ENCODE data around the gene UBTD1. TPM values are rescaled to one million over a fixed set of nuclear protein-coding genes. Genes with fewer than 3 reads are reported as not detected.

UBTD1 gene
- polyA plus RNA-seq, 1 donor (not counting 4 experiments of a cell fraction or from before 2014, with no cell fraction given) = 12.0 TPM

GRCh38 chr10:97483921-97484320, 14.8 kb upstream of the UBTD1 start:
- H3K4me2 ChIP-seq (ENCODE audit: control insufficient read depth, extremely low read depth, insufficient read depth, low read depth, low read length) = no peak overlapping the region
- no peak overlapping the region for H3K27ac ChIP-seq (ENCODE audit: control insufficient read depth, insufficient read depth, low read length)
- no peak overlapping the region for H3K4me3 ChIP-seq (ENCODE audit: control insufficient read depth in 2 of 3, extremely low read depth in 1 of 3, insufficient read depth in 2 of 3, low read depth in 1 of 3, low read length in 3 of 3)
- H3K9me1 ChIP-seq (ENCODE audit: control insufficient read depth, extremely low read depth, insufficient read depth, low read length) = no peaks in the 10 kb centered on the region
- H3K9ac ChIP-seq (ENCODE audit: control insufficient read depth, extremely low read depth, insufficient read depth, low read length) = no peak overlapping the region
- no peaks in the 10 kb centered on the region for H3K9me3 ChIP-seq (ENCODE audit: control insufficient read depth, low read depth, low read length)
- FAIRE-seq (no peak), DNase-seq (ENCODE audit: low read depth, low spot score) (no peak)
- H3K4me1 ChIP-seq (ENCODE audit: control insufficient read depth, extremely low read depth, insufficient read depth, low read length) = peaks cover 38% of the 10 kb centered on the region
- H3K36me3 ChIP-seq (ENCODE audit: control insufficient read depth in 2 of 2, extremely low read depth in 1 of 2, insufficient read depth in 2 of 2, low read length in 2 of 2) = peaks cover 12 to 24% of the 10 kb centered on the region in 2 experiments
- H3K79me2 ChIP-seq (ENCODE audit: control insufficient read depth, insufficient read depth, low read length) = peaks cover 58% of the 10 kb centered on the region
- TF ChIP-seq CTCF (optimal IDR thresholded peaks at IDR 0.05 in 1 of 3, IDR thresholded peaks at IDR 0.05 in 1 of 3, conservative IDR thresholded peaks at IDR 0.05 in 1 of 3; ENCODE audit: extremely low read depth in 1 of 3, insufficient read depth in 2 of 3, low read length in 3 of 3) = no peak
- H4K20me1 ChIP-seq (ENCODE audit: control insufficient read depth, extremely low read depth, insufficient read depth, low read length) = no peaks in the 10 kb centered on the region
- H3K27me3 ChIP-seq (ENCODE audit: control insufficient read depth, extremely low read depth, insufficient read depth, low read length) = no peaks in the 10 kb centered on the region
- dilution Hi-C loops (cut with MboI; ENCODE audit: extremely low pct_ligation_motif_present, low sequenced_read_pairs) = no loop called here
- H2AFZ ChIP-seq (ENCODE audit: control insufficient read depth, low read length) = no peak overlapping the region

- Histone ChIP-seq H3K4me3 (ENCODE audit: control insufficient read depth in 2 of 3, extremely low read depth in 1 of 3, insufficient read depth in 2 of 3, low read depth in 1 of 3, low read length in 3 of 3) (no peak overlapping the region), H2AFZ (ENCODE audit: control insufficient read depth, low read length) (no peak overlapping the region), H4K20me1 (ENCODE audit: control insufficient read depth, extremely low read depth, insufficient read depth, low read length) (no peaks in the 10 kb centered on the region), H3K79me2 (ENCODE audit: control insufficient read depth, insufficient read depth, low read length) (peaks cover 72% of the 10 kb centered on the region), H3K36me3 (ENCODE audit: control insufficient read depth in 2 of 2, extremely low read depth in 1 of 2, insufficient read depth in 2 of 2, low read length in 2 of 2) (peaks cover 12 to 15% of the 10 kb centered on the region in 2 experiments), H3K9me1 (ENCODE audit: control insufficient read depth, extremely low read depth, insufficient read depth, low read length) (no peaks in the 10 kb centered on the region), H3K9me3 (ENCODE audit: control insufficient read depth, low read depth, low read length) (no peaks in the 10 kb centered on the region), H3K27me3 (ENCODE audit: control insufficient read depth, extremely low read depth, insufficient read depth, low read length) (no peaks in the 10 kb centered on the region), H3K4me1 (ENCODE audit: control insufficient read depth, extremely low read depth, insufficient read depth, low read length) (peaks cover 20% of the 10 kb centered on the region), H3K27ac (ENCODE audit: control insufficient read depth, insufficient read depth, low read length) (no peak overlapping the region), H3K9ac (ENCODE audit: control insufficient read depth, extremely low read depth, insufficient read depth, low read length) (no peak overlapping the region), H3K4me2 (ENCODE audit: control insufficient read depth, extremely low read depth, insufficient read depth, low read depth, low read length) (no peak overlapping the region)
- dilution Hi-C loops (cut with MboI; ENCODE audit: extremely low pct_ligation_motif_present, low sequenced_read_pairs) = no loop called here
- FAIRE-seq (no peak), DNase-seq (ENCODE audit: low read depth, low spot score) (no peak)
- TF ChIP-seq EZH2 (IDR thresholded peaks at IDR 0.05; ENCODE audit: low read length) (no peak), CTCF (optimal IDR thresholded peaks at IDR 0.05 in 1 of 3, IDR thresholded peaks at IDR 0.05 in 1 of 3, conservative IDR thresholded peaks at IDR 0.05 in 1 of 3; ENCODE audit: extremely low read depth in 1 of 3, insufficient read depth in 2 of 3, low read length in 3 of 3) (no peak)
These were observed 13.0 kb upstream of the UBTD1 start for GRCh38 chr10:97485647-97486281.

All from keratinocyte (primary cell).